GM19025 (cell line): ENCODE data around the gene GALK2.

ENCODE experiments used
- ATAC-seq: cut with Tn5 transposase; IDR thresholded peaks from one replicate; pipeline ENCODE4 v1.9.1; 2021; ENCODE audit warnings: mild to moderate bottlenecking, low read depth, moderate library complexity; ENCODE audit not compliant: unreplicated experiment

Gene GALK2

DNA sequence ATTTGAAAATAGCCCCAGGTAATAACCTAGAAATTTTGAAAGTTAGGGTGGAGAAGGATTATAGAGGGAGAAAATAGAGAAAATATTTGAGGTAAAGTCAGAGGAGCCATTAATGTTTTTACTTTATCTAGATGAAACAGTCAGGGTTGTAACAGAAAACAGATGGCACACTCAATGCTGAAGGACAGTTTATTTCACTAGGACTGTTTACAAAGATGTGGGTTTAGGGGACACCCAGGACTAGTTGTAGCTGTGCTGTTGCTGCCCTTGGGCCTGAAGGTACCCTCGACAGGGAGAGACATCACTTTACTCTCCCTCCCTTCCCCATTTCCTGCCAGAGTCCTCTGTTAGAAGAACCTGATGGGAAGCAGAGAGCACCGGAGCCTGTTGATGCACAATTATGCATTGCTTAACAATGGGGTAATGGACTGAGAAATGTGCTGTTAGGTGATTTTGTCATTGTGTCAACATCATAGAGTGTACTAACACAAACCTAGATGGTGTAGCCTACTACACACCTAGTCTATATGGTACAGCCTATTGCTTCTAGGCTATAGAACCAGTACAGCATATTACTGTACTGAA is 103.8 kb downstream of the GALK2 start:
- ATAC-seq: no peak

DNA sequence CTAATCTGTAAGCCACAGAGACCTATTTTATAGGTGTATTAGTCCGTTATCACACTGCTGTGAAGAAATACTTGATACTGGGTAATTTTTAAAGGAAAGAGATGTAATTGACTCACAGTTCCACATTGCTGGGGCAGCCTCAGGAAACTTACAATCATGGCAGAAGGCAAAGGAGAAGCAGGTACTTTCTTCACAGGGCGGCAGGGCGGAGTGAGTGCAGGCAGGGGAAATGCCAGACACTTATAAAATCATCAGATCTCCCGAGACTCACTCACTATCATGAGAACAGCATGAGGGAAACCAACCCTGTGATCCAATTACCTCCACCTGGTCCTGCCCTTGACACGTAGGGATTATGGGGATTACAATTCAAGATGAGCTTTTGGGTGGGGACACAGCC is 108.7 kb downstream of the GALK2 start:
- no peak for ATAC-seq

DNA sequence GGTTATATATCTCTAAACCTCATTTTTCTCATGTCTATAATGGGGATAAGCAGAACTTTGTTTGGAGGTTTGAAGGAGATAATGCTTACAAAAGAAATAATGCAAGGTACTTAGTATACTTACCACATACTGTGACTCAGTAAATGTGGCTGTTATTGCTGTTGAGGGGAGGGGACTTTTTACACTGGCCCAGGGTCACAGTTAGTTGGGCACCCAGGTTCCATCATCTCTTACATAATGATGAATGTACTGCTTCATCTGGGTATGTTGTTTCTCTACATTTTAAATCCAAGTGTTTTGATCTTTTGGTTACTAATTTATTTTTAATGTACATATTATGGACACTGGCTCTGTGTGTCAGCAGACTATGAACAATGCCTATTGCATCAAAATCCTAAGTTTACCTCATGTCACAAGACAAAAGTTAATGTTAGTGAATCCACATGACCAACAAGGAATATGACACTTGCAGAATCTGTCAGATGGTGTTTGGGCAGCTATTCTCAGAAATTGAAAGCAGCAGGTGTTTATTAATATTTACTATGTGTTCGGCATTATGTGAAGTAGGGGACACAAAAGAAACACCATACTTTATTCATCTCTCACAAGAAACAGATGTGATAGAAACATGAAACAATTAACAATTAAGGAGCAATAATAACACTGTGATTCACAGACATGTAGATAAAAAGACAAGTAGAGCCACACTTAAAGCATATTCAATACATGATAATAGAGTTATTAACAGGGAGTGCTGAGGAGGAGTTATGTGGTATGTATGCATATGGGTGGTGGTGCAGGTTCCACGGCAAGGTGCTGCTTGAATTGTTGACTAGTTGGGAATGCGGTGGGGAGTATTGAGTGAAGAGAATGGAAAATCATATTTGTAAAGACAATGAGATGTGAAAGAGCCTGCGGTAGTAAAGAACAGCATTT is 109.7 kb downstream of the GALK2 start:
- no peak for ATAC-seq

DNA sequence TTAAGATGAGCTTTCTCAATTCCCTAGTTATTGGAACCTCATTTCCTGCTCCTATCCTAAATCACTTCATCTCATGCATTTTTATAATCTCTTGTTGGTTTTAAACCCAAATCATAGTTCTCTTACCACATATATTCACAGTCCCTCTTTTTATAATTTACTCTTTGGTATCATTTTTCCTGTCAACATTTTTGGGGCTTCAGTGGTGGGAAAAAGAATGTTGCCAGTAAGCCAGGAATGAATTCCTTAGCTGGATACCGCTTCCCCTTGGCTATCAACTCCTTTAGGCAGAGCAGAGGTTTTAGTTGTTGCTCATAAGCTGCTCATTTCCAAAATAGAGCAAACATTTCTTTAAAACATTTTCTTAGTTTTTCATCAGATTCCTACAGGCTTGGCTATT is 112.3 kb downstream of the GALK2 start:
- no peak for ATAC-seq

DNA sequence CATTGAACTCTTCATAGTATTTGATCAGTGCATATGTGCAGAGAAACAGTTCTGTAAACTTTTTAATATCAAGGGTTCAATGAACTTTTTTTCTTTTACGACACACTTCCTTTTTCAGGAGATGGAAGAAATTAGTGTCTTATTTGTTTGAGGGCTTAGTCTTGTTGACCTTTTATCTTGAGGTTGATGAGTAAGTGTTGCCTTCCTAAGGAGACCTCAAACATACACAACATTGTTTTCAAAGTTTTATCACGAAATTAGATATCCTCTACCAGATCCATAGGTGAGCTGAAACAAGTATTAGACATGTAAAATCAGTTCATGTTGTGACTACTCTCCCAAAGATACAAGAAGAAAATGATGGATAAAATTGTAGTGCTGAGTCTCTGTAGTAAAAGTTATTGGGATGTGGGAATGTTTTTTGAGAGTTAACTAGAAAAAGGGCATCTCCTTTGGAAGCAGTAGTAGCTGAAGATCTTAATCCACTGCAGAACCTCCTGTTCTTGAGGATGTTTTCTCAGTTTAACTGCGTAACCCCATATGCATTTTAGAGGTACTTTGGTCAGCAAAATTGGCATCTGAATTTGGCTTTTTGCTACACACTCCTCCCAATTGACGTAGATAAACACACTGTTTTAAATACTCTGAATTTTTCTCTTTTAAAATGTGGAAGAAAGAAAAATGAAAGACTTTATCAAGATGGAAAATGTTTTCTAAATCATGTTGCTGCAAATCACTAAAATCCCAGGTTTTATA is 116.8 kb downstream of the GALK2 start:
- ATAC-seq: no peak

DNA sequence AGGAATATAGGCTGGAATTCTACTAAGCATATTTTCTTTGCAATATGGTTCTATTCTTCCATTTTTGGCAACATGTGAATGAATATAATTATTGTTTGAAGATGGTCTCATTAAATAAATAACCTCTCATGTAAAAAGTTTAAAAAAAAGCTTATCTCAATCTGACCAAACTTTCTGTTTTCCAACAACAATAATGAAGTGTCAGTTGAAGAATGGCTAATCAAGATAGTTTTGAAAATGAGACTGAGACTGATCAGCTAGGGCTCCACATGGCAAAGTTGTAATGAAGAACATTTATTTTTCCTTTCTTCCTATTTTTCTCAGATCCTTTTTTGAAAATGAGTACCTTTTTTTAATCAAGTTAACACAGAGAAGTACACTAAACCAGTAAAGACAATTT is 117.4 kb downstream of the GALK2 start:
- ATAC-seq: no peak

DNA sequence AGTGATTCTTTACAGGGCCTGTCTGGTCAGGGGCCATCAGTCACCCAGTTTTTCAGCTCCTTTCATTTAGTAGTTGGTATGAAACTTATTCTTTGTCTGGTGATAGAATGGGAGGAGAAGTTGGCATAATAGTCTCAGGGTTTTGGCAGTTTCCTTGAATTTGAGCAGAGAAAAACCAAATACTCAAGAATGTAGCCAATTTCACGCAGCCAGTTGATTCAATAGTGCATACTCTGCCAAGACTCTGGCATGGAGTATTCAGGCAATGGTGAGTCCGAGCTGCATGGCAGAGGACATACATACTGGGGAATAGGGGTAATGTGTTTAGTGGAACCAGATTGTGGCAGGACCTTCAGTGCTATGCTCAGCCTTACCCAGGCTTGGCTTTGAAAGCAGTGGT is 118.3 kb downstream of the GALK2 start:
- no peak for ATAC-seq

DNA sequence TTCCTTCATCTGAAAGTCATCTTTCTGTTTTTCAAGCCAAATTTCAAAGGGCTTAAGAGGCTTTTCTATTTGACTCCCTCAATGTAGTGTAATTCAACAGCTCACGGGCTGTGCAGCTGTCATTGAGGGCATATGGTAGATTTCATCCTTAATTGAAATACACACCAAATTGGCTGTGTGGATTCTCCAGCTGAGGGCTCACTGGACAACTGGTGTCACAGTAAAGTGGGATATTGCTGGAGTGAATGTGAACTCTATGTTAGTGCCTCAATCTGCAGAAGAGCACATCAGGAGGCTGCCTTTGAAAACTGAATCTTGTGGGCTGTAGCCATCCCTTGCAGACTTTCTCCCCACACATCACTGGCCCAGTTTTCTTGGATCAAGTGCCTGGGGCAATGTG is 120.1 kb downstream of the GALK2 start:
- ATAC-seq: no peak

DNA sequence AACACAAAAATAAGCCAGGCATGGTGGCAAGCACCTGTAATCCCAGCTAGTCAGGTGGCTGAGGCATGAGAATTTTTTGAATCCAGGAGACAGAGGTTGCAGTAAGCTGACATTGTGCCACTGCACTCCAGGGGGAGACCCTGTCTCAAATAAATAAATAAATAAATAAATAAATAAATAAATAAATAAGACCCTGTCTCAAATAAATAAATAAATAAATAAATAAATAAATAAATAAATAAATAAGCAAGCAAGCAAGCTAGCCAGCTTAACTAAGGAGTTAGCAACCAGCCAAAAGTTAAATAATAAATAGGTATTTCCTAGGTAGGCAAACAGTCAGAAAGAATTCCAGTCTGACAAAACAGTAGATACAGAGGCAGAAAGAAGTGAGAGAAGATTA is 123.9 kb downstream of the GALK2 start:
- ATAC-seq: no peak

DNA sequence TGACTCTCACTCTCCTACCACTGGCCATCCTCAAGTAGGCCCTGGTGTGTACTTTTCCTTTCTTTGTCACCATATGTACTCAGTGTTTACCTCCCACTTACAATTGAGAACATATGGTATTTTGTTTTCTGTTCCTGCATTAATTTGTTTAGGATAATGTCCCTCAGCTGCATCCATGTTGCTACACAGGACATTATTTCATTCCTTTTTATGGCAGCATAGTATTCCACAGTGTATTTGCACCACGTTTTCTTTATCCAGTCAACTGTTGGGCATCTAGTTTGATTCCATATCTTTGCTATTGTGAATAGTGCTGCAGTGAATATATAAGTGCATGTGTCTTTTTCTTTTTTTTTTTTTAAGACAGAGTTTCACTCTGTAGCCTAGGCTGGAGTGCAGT is 126.2 kb downstream of the GALK2 start:
- no peak for ATAC-seq

DNA sequence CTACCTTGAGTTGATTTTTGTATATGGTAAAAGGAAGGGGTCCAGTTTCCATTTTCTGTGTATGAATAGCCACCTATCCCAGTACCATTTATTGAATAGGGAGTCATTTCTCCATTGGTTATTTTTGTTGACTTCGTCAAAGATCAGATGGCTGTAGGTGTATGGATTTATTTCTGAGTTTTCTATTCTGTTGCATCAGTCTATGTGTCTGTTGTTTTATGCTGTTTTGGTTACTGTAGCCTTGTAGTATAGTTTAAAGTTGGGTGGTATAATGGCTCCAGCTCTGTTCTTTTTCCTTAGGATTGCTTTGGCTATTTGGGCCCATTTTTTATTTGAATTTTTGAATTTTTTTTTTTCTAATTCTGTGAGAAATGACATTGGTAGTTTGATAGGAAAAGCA is 127.5 kb downstream of the GALK2 start:
- no peak for ATAC-seq

DNA sequence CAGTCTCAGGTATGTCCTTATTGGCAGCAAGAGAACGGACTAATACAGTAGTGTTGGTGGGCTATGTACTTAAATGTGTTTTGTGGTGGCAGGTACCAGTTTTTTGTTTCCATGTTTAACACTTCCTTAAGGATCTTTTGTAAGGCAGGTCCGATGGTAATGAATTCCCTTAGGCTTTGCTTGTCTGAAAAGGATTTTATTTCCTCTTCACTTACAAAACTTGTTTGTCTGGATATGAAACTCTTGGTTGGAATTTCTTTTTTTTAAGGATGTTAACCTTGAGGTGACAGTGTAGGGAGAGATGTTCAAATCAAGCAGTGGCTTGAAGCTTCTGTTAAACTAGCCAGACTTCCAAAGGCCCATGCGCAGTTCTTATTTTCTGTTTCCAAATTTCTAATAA is 130.8 kb downstream of the GALK2 start:
- no peak for ATAC-seq

DNA sequence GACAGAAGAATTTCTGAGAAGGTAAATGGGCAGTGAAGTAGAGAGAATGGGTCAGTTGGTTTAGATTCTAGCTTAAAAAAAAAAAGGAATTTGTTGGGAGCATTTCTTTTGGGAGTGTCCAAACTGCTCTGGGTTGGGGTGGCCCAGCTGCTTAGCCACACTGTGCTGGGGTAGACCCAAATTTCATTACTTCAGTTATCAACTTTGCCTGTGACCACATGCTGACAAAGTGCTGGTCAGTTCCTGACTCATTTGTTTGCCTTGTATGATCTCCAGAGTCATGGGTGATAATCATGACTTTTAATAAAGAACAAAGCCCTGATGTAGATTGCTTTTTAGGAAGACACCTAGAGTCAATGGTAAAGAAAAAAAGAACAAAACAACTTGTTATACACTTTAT is 131.5 kb downstream of the GALK2 start:
- ATAC-seq: no peak

DNA sequence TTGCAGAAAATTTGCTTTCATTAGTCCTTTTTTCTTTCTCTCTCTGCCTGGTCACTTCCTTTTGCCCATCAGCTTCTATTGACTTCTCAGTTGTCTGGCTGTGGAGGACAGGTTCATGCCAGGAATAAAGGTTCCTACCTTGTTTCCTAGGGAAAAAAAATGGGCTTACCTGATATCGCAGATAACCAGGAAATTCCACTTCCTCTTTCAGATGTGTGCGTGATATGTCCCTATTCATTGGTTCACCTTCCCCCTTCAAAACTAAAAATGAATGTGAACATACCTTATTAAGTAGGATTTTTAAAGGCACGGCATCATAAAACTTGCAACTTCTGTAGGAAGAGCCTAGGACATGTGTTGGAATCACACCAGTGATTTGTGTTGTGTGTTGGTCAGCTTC is 133.0 kb downstream of the GALK2 start:
- ATAC-seq: no peak

DNA sequence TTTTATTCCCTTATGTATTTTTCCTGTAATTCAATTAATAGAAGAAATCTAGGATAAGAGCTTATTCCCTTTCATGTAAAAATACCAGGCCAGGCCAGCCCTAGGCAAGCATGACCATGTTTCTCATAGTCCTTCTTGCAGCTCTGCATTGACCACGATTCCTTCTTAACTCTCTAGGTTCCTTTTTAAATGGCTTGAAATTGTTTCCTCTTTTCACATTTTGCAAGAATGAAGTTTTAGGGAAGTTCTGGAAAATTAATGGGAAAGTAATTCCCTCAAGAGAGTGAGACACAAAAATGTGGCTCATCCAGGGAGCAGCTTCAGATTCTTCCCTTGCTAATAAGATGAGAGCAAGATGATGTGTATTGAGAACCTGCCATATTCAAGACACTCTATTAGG is 136.5 kb downstream of the GALK2 start:
- no peak for ATAC-seq

DNA sequence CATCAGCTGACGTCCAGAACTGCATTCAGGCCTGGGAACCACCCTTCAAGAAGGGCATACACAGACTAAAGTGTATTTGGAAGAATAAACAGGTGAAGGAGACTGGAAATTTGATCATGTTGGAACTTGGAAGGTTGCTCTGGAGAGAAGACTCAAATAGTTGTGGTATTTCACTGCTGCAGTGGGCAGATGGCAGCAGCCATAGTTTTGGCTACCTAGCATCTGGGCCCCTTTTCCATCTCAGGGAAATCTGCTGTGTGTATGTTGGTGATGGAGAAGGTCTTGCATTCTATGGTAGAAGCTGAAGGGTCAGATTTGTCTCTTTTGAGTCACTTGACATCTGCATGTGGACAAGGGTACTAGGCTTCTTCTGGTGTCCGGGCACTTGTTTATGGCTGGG is 138.6 kb downstream of the GALK2 start:
- no peak for ATAC-seq

DNA sequence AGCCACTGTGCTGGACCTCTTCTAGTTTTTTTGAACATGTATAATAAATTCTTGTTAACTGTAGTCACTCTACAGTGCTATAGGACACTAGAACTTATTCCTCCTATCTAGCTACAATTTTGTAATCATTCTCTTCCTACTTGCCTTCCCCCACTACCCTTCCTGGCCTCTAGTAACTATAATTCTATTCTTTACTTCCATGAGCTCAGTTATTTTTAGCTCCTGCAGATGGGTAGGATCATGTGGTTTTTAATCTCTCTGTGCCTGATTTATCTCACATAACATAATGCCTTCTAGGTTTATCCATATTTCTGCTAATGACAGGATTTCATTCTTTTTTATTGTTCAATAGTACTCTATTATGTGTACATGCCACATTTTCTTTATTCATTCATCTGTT is 139.8 kb downstream of the GALK2 start:
- no peak for ATAC-seq

DNA sequence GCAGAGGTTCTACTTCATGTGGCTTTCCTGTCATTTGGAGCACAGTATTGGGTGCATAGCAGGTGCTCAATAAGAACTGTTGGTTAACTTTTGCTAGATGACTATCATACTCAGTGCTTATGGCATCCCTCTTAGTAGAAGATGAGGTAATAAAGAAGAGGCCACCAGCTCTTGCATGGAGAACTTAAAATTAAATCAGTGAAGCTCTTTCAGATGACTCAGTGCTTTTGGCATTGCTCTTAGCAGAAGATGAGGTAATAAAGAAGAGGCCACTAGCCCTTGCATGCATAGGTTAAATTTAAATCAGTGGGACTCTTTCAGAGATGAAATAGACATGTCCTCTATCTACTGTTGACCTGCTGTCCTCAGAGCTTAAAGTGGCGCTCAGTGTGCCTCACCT is 143.6 kb downstream of the GALK2 start:
- no peak for ATAC-seq

DNA sequence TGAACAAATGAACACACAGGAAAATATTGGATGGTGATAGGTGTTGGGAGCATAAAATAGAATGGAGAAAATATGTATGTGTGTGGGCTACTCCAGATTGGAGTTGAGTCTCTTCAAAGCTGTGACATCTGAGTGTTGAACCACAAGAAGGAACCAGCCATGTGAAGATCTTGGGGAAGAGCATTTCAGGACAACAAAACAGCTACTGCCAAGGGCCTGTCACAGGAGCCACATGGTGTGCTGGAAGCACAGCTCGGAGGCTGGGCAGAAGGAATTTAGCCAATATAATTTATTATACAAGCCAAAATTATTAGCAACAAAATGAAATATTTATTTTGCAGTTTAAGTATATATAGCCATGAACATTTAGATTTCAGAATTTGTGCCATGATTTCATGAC is 144.7 kb downstream of the GALK2 start:
- ATAC-seq: no peak

DNA sequence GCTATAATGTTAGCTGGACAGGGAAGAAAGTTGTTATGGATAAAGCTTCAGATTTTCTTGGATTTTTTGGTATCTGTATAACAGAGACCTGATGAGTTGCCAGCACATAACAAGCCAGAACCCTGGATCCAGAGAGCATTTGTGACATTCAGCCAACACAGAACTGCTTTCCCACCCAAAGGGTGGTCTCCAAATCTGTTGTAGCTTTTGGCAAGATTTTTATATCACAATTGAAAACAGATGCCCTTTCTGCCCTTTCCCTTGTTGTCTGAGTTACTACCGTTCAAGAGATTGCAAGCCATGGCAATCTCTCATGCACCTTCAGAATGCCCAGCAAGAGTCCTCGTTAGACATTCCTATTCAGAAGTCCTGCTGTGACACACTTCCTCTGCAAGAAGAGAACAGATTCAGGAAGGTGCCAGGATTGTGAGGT is 145.4 kb downstream of the GALK2 start:
- ATAC-seq: no peak

DNA sequence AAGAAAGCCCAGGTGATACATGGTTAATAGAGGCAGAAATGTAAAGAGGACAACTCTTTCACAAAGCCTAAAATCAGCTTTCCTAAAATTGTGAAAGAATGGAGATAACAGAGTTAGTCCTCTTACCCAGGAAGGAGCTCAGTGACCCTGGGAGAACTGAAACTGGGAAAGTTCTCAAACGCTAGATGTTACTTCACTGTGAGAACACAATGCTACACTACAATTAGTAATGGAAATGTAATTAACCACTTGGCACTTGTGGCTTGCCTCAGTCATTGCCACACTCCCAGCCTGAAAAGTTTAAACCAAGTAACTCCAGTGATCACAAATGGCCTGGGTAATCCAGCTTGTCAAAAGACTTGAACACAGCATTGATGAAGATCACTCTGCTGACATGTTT is 150.3 kb downstream of the GALK2 start:
- ATAC-seq: no peak
